Stimulated activated CD4-positive, alpha-beta T cell treated with anti-CD3 and anti-CD28 coated beads, Interleukin-1b, Interleukin-23, amount 100 ng/mL, for 24 hours (primary cell): ENCODE measurements around the gene PATZ1.

Experiments
- DNase-seq, 4 experiments: peaks; one replicate each; pipeline ENCODE4 v3.0.0-alpha.2; 2020; ENCODE audit warnings: low read depth in 4 of 4, low spot score in 1 of 4

The PATZ1 gene

GRCh38 chr22:31284281-31285155 is 61.6 kb downstream of the PATZ1 start:
- no peak for DNase-seq

DNA sequence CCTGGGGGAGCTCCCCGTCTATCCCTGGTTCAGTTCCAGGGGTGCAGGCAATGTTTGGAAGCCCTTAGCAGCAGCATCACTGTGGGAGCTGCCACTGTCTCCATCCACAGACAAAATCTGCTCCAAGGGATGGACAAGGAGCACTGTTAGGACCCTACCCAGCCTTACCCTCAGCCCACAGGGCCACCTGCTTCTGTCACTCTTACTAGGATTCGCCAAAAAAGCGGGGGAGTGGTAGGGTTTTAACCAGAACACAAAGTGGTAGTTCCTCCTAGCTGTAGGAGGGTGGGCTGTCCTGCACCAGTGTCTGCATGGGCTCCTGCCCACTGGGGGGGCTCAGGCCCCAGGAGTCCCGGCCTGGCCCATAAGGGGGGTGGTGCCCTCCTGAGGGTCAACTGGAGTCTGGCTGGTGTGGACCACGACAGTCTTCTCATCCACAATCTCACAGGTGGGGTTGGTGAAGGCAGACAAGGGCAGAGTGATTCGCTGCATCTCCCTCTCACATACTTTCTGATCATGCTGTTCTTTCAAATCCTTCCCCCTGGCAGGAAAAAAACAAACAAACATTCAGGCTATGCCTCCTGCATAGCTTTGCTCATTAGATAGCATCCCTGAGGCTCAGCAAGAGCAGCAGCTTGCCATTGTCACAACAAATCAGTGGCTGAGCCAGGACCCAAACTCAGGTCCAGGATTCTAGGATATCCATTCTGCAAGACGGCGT is 63.2 kb downstream of the PATZ1 start:
- DNase-seq, result no peak

DNA sequence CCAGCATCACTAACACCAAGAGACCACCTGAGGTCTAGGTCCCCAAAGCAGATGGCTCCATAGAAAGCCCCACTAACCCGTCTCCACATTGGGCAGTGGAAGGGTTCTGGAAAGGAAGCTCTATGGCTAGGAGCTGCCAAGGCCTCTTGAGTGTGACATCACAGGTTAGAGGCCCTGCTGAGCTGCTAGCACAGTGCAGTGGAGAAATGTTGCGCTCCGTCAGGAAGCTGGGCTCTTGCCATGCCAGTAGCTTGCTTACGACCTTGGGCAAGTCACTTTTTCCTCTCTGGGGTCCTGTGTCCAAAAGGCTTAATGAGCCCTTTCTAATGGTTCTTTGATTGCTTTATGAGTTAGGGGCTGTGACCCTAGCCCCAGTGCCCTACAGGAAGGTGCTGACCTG is 64.4 kb downstream of the PATZ1 start:
- no peak for DNase-seq

DNA sequence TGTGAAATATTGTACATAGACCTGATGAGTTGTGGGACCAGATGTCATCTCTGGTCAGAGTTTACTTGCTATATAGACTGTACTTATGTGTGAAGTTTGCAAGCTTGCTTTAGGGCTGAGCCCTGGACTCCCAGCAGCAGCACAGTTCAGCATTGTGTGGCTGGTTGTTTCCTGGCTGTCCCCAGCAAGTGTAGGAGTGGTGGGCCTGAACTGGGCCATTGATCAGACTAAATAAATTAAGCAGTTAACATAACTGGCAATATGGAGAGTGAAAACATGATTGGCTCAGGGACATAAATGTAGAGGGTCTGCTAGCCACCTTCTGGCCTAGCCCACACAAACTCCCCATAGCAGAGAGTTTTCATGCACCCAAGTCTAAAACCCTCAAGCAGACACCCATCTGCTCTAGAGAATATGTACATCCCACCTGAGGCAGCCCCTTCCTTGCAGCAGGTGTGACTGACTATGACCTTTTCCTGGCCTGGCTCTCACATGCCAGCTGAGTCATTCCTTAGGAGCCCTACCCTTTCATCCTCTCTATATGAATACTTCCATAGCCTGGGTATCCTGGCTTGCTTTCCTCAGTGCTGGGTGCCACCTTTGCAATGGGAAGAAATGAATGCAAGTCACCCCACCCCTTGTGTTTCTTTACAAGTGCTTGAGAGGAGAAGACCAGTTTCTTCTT is 66.2 kb downstream of the PATZ1 start:
- no peak for DNase-seq

GRCh38 chr22:31279327-31279669 is 66.8 kb downstream of the PATZ1 start:
- DNase-seq, result no peak

DNA sequence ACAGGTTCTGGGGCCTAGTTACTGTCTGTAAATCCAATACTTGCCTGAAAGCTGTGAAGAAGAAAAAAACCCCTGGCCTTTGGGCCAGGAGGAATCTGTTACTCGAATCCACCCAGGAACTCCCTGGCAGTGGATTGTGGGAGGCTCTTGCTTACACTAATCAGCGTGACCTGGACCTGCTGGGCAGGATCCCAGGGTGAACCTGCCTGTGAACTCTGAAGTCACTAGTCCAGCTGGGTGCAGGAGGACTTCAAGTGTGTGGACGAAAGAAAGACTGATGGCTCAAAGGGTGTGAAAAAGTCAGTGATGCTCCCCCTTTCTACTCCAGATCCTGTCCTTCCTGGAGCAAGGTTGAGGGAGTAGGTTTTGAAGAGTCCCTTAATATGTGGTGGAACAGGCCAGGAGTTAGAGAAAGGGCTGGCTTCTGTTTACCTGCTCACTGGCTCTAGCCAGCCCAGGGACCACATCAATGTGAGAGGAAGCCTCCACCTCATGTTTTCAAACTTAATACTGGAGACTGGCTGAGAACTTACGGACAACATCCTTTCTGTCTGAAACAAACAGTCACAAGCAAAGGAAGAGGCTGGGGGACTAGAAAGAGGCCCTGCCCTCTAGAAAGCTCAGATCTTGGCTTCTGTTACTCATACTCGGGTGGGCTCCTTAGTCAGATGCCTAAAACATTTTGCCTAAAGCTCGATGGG is 67.4 kb downstream of the PATZ1 start:
- DNase-seq, result no peak

DNA sequence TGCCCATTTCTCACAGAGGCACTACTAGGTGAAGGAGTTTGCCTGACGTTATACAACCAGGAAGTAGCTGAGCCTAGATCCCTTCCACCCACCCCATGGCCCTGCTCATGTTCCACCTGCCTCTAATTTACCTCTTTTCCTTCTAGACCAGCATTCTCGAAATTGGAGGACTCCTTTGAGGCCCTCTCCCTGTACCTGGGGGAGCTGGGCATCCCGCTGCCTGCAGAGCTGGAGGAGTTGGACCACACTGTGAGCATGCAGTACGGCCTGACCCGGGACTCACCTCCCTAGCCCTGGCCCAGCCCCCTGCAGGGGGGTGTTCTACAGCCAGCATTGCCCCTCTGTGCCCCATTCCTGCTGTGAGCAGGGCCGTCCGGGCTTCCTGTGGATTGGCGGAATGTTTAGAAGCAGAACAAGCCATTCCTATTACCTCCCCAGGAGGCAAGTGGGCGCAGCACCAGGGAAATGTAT is 68.0 kb downstream of the PATZ1 start:
- DNase-seq, result no peak

- no peak for DNase-seq
Measured at GRCh38 chr22:31277741-31278140, 68.4 kb downstream of the PATZ1 start.

- no peak for DNase-seq
Measured at GRCh38 chr22:31276426-31277167, 69.5 kb downstream of the PATZ1 start.
